Sciatic nerve (tissue), 2 donors: ENCODE measurements around the gene MAGI1. TPM values are rescaled to one million over a fixed set of nuclear protein-coding genes. Genes with fewer than 3 reads are reported as not detected.

Experiments used
- ATAC-seq: fragments of 200-7000 bp; cut with Tn5 transposase; one replicate; pipeline ENCODE4 v1.9.1; 2020; ENCODE audit warnings: mild to moderate bottlenecking, moderate library complexity
- DNase-seq: peaks from one replicate; pipeline ENCODE4 v3.0.0-alpha.2; 2020; ENCODE audit warnings: low spot score
- intact Hi-C: fragments of 100-400 bp; cut with DNase I; formaldehyde crosslinking; loops from one replicate; pipeline ENCODE4 v1.14.2; 2022
- total RNA-seq: library from RNA; stranded (reverse); fragmentation: NEBNext Ultra II Directional; extraction: Animal tissue kit (Norgen Biotek cat#: 25700); gene quantifications from one replicate; pipeline ENCODE4 v1.2.1, GENCODE V29; 2021
- donor health status: DM: no; HTN: no; CAD: no.
- donor health status: DM: no; HTN: no; CAD: no.

MAGI1 gene
- total RNA-seq, 1 donor from 2014 or later = 64.6 TPM

DNA sequence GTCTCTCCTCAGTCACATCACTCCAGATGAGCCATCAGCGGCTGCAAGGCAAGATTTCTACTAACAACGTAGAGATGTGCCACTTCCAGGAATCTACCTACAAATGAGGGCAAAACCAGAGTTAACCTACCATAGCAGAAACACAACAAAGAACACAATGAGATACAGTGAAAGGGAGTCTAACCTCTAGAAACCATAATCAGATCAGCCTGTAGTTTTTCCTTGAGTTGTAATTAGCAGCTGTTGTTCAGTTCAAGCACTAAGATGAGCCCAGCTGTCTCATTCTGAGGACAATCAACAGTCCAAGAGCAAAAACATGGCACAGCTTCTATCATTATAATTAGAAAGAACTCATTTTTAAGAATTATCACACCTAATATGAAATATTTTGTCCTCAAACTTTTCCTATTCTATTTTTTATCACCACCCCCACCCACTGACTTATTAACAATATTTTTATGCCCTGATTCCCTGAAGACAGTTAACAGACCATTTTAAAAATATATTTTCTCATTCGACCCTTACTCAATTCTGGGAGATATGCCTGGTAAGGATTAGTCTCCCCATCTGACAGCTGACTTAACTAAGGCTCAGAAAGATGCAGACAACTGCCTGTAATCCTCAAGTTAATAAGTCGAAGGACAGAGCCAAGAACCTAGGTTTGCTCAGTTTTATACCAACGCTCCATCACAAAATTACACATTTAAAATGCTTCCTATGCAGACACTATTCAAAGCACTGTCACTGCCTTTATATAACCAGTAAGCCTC, 50.1 kb downstream of the MAGI1 start:
- DNase-seq (no peak), ATAC-seq (no peak)
- intact Hi-C loops = no loop called here

DNA sequence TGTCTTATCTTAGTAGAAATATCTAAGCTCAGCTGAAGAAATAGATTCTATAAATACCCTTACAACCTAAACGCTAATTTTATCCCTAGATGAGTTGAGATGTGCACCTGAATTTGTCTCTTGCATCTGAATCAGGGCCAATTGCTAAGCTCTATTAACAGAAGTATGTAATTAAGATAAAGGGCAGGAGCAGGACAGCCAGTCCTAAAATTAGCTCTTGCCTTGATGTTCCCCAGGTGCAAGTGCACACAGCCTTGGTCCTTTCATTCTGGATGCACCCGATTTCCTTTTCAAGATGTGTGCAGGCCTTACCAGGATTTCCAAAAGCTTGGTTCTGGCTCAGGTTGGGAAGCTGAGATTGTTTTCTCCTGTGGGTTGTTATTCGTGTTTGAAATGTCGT, 52.4 kb downstream of the MAGI1 start:
- intact Hi-C loops = no loop called here
- DNase-seq (no peak), ATAC-seq (no peak)

DNA sequence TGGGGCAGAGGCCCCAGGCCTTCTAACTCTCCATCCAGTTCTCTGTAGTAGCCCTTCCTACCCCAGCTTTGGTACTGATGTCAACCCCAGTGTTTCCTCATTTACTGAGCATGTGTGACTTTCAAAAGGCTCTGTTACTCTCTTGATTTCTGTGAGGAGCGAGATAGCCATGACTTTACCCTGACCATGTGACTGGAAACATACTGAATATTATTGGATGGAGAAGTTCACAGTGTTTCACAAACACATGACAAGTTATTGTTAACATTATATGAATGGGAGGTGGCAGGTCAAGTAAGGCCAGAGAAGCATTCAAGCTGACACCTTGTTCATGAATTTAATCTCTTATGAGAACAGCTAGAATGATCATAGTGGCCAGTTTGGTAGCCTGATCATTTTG, 53.7 kb downstream of the MAGI1 start:
- no peak for DNase-seq
- no peak for ATAC-seq
- intact Hi-C loops = no loop called here

DNA sequence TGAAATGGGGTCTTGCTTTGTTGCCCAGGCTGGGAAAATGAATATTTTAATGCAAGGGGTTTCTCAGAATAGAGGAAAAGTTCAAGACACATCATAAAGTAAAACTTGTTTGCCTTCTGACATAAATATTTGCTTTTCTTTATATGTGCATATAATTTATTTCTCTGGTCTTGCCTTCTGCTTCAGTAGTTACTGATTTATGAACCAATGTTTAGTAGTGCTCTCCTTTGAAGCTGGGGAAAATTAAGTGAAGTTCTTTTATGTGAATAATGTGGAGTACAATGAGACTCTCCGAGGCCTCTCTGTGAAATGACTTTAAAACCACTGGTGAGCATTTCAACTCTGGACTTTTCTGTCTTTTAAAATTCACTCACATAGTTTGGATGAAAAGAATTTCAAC, 55.6 kb downstream of the MAGI1 start:
- DNase-seq = no peak
- intact Hi-C loops = no loop called here
- ATAC-seq = no peak

DNA sequence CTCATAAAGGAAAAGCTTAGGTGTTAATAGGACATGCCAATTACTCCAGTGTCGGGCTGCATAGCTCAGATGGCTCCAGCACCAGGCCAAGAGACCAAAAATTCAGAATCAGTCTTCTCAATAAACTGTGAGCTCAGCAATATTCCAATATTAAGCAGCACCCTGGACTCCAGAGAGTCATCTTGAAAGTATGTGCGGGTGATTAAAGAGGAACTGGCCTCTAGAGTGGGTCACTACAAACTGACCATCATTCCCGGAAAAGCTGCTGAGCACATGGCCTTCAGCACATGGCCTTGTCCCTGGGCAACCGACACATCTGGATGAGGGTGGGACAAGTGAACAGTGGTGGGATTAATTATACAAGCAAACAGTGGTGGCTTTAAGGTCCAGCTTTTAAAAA, 59.0 kb downstream of the MAGI1 start:
- peak; percentile 35 for ATAC-seq

DNA sequence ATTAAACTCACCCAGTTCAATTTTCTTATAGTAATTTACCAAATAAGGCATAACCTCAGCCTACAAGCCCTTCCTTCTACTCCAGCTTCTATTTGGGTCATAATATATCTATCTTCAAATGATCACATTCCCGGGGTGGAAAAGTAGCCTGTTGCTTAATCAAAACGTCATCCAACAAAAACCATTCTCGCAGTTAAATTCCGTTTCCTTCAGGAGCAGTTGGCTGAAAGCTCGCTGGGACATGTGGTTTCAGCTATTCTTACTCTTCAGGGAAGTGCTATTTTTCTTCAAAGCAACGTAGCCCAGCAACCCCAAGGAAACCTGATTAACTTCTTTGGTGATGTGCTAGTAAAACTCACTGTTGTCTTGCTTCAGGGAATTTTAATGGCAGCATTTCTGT, 59.6 kb downstream of the MAGI1 start:
- DNase-seq (no peak), ATAC-seq (peak; percentile 90)
- intact Hi-C loops = no loop called here

More for the DNA sequence above, 59.0 kb downstream of the MAGI1 start:
- intact Hi-C loops = no loop called here
- no peak for DNase-seq

DNA sequence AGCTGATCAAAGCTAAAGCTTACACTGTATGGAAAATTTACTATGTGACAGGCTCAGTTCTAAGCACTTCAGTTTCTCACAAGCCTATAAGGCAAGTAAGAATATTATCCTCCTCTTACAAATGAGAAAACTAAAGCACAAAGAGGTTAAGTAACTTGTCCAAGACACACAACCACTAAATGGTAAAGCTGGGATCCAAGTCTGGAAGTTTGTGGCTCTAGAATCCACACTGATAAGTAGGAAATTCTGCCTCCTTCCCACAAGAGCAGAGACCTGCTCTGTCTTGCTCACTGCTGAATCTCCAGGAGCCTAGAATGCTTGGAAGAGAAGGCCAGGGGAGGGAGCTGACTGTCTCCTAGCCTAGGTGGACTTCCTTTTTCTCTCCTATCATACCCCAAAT, 60.6 kb downstream of the MAGI1 start:
- ATAC-seq = no peak
- no peak for DNase-seq
- intact Hi-C loops = no loop called here

DNA sequence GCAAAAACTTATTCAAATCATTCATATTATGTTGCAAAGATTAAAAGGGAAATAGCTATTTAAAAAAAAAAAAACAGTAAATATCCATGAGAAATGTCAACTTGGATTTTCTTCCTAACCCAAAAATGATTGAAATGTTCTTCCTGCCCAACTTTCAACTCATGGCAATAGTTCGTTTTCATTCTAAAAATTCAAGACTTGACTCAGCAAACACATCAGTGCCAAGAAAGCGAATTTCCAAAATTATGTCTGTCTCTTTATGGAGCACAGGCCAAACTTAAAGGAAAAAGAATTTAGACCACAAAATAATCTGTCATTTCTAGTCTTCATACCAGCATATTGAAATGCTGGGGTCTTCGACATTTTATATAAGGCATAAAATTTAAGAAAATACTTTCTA, 63.7 kb downstream of the MAGI1 start:
- DNase-seq (no peak), ATAC-seq (no peak)
- intact Hi-C loops = no loop called here

DNA sequence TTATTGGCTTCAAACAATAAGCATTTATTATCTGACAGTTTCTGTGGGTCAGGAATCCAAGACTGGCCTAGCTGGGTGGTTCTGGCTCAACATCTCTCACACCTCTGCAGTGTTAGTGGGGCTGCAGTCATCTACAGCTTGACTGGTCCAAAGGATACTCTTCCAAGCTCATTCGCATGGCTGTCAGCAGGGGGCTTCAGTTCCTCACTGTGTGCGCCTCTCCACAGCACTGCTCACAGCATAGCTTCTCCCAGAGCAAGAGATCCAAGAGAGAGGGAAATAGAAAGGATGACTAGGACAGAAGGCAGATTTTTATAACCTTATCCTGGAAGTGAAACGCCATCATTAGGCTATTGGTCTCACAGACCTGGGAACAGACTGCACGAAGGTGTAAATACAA, 64.2 kb downstream of the MAGI1 start:
- ATAC-seq = no peak
- DNase-seq = no peak
- intact Hi-C loops = no loop called here

DNA sequence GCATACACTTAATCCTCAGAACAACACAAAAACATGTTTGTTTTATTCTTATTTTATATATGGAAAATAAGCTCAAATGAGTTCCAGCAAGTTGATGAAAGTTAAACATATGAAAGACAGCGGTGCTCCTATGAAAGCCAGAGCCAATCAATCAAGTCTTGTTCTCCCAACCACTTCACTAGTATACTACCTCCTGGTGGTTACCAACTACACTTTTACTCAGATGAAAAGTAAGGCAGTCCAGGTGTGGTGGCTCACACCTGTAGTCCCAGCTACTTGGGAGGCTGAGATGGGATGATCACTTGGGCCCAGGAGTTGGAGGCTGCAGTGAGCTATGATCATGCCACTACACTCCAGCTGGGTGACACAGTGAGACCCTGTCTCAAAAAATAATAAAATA, 66.0 kb downstream of the MAGI1 start:
- DNase-seq = no peak
- intact Hi-C loops = no loop called here
- ATAC-seq = no peak

DNA sequence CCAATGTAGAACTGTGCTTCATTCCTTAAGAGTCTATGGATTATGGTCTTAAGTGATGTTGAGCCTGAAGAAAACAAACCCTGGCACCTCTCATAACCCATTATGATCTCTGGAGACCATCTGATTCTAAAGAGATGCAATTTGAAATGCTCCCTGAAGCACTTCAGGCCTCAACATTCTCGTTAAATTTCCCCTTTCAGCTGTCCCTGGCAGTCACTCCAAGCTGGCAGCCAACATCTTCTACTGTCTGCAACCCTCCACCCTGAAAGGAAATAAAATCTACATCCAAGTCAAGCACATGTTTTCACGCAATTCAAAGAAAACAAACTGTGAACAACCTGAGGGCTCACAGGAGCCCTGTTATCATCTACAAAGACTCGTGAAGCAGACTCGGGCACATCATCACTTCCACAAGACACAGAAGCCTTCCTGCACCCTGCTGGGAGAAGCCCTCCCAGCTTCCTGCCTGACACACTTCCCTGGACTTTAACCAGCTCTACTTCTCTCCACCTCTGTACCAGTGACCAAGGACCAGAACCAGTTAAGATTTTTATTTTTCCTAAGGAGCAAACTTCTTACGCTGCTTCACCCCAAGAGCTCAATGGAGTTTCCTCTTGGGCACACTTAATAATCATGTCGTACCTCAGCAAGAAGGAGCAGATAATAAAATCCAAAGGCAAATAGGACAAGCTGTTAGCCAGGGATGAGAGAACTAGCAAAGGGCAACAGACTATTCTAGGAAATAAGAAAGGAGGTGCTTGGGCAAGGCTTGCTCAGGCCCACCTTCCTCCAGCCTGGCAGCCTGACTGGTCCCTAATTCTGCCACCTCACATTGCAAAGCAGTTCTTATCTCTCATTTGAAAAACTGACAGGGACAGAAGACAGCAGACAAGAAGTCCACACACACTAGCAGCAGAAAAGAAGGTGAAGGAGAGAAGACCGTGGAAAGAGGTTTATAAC, 67.1 kb downstream of the MAGI1 start:
- intact Hi-C loops = no loop called here
- ATAC-seq = no peak
- no peak for DNase-seq

DNA sequence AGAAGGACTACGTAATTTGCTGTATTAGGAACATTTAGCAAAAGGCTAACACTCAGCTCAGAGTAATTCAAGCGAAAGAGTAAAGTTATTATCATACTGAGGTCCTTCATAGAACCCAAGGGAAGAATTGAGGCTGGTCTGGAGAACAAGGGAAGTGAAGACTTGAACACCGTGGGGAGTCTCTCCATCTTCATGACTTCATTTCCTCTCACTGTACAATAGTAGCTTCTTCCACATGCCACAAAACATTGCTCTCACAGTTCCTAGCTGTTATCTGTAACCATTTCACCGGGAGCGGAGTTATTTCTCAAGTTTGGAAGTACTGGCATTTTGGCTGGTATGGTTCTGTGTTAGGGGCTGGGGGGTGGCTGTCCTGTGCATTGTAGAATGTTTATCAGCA, 69.7 kb downstream of the MAGI1 start:
- ATAC-seq = no peak
- intact Hi-C loops = no loop called here
- no peak for DNase-seq

DNA sequence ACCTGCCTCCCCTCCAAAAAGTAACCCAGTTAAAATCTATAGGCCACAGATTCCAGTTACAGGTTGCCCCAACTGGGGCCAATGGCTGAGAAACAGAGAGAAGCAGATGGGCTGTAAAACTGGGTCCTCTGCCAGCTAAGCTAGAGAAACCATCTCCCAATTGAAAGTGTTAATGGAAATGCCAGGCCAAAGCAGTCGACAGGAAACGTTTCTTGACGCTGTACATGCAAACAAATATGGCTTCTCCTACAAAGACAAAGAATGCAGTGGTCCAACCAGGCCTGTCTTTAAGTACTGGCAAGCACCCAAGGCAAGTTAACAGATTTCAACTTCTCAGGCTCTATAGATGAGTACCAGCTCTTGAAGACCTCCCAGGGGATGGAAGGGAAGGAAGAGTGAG, 71.3 kb downstream of the MAGI1 start:
- DNase-seq = no peak
- intact Hi-C loops = no loop called here
- no peak for ATAC-seq

DNA sequence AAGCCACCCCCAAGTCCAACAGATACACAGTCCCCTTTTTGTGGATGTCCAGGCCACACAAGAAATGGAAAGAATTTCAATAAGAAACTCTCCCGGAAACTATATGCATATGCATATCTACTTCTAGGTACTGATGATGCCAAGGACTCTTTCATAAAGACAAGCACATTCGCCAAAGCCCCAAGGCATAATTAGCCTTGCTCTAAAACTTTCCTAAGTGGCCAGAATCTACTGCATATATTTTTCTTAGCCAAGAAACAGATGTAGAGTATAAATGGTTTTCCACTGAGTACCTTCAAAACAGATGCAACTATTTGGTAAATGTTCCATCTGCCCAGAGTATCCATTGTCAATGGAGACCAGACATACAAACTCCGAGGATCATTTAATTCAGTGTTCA, 73.9 kb downstream of the MAGI1 start:
- intact Hi-C loops = no loop called here
- no peak for DNase-seq
- no peak for ATAC-seq

DNA sequence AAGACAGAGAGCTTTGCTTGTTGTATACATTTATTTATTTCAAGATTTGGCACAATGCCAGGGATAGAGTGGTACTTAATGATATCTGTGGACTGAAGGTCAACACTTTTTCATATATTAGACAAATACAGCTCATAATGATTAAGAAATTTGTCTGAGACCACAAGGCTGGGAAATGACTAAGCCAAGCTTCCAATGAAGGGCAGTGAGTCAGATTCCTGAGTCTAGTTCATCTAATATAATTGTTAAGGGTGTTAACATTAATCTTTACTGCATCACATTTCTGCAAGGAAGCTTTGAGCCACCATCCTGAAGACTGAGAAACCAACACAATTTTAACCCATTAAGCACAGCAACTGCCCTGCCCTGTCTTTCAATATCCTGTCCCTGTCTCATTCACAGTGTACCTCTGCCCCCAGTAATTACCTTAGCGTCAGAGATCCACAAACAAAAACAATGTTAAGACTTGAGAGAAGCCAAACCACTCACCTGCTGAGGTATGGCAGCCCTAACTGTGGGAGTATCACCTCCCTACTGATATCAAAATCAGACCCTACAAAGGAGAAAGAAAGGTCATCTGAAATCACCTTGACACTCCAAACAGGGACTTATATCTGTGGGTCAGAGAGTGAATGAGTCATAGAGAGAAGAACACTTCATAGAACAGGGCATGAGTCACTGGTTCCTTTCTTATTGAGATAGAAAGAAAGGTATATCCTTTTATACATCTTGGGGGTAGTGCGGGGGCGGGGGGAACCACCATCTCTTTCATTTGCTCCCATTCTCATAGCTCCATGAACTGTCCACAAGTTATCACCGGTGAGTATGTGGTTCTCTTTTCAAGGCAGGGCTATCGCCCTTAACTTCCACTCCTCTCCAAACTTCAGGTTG, 74.7 kb downstream of the MAGI1 start:
- no peak for DNase-seq
- ATAC-seq = no peak
- intact Hi-C loops = no loop called here

DNA sequence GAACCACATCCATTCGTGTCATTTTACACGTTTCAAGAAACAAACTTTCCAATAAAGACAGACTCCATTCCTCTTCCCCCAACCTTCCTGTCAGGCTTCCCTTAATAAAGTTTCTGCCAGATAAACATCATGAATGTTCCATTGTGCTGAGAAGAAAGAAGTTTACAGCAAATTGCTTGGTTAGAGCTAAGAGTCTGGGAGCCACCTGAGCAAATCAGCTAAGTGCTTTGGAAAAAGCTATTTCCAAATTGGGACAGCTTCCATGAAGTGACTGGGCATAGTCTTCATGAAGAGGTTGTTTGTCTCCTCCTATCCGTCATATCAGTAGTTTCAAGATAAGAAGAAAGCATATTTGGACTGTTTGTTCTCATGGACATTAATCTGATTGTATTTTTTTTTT, 77.0 kb downstream of the MAGI1 start:
- ATAC-seq (no peak), DNase-seq (no peak)
- intact Hi-C loops = no loop called here

DNA sequence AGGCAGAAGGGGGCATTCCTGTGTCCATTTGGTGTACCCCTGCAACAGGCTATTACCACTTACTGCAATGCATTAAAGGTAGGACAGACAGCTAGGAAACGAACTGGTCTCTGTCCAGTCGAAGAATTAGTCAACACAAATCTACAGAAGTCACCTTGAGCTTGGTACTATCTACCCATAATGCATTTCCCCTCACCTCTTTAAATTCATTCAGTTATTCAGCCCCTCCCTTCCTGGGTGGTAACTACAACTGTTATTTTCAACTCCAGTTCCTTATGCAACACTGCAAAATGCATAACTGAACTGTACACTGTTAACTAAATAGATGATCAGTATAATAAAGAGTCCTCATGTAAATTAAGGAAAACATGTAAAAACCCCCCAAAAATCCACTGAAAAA, 77.6 kb downstream of the MAGI1 start:
- ATAC-seq (no peak), DNase-seq (no peak)
- intact Hi-C loops = no loop called here

DNA sequence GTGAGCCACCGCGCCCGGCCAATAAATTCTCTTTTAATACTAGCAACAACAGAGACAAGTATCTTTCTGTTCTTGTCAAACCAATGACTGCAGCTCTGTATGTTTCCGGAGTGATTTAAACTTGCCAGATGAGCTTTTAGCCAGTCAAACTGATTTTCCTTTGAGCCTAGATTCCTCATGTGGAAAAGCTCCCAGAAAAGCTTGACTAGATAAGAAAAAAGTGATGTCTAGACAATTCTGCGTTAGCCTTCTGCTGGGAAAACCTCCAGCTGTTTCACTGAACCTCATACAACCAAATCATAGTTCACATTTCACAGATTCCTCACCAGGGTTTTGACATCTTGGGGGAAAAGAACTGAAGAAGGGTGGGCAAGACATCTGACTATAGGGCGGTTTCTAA, 78.6 kb downstream of the MAGI1 start:
- DNase-seq = no peak
- intact Hi-C loops = no loop called here
- ATAC-seq = no peak

DNA sequence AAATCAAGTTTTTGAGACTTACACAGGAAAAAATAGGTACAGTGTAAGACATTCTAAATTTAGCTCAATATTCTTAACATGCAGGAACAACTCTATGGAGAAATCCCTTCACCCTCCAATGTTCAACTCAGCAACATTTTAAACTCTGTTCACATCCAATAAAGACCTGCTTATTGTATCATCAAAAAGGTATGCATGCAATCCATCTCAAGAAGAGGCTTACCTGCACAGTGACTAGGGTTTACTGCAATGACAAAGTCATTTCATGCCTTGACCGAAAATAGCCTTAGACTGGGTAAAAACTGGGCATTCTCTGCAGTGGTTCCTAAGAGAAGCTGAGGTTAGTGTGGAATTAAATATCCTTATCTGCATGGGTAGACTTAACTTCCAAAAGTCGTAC, 80.5 kb downstream of the MAGI1 start:
- intact Hi-C loops = no loop called here
- no peak for ATAC-seq
- DNase-seq = no peak
